Spleen (tissue), 11 donors: ENCODE results near the gene VTI1A. TPM values are rescaled to one million over a fixed set of nuclear protein-coding genes. Genes with fewer than 3 reads are reported as not detected.

Experiments used
- DNase-seq: peaks from one replicate; pipeline ENCODE4 v3.0.0-alpha.2; 2020
- H3K27ac ChIP-seq, 8 donors: fragments of 200-600 bp; sonication (generic) in 7 of 8; 1 replicate in 4 of 8; 2 replicates in 4 of 8; pipeline versions ENCODE4 v1.5.0 to v1.8.0; 2016 to 2021; ENCODE audit warnings: inconsistent platforms in 4 of 8, mild to moderate bottlenecking in 4 of 8, moderate library complexity in 1 of 8
- H3K27me3 ChIP-seq, 7 donors: fragments of 200-600 bp; sonication (generic) in 6 of 7; replicated peaks in 1 of 7; 1 replicate in 4 of 7; 2 replicates in 3 of 7; pipeline versions ENCODE4 v1.5.0 to v1.8.0; 2016 to 2021; ENCODE audit warnings: inconsistent platforms in 3 of 7, mild to moderate bottlenecking in 1 of 7
- H3K36me3 ChIP-seq, 6 donors: fragments of 200-600 bp; sonication (generic) in 5 of 6; 1 replicate in 4 of 6; 2 replicates in 2 of 6; pipeline versions ENCODE4 v1.5.0 to v1.8.0; 2016 to 2021; ENCODE audit warnings: inconsistent platforms in 2 of 6
- H3K4me1 ChIP-seq, 6 donors: fragments of 200-600 bp; sonication (generic) in 5 of 6; 1 replicate in 3 of 6; 2 replicates in 3 of 6; pipeline versions ENCODE4 v1.5.0 to v1.8.0; 2016 to 2021; ENCODE audit warnings: inconsistent platforms in 3 of 6
- H3K4me3 ChIP-seq, 8 donors: fragments of 200-600 bp; sonication (generic) in 7 of 8; 1 replicate in 4 of 8; 2 replicates in 4 of 8; pipeline versions ENCODE4 v1.5.0 to v1.8.0; 2016 to 2021; ENCODE audit warnings: inconsistent platforms in 4 of 8, mild to moderate bottlenecking in 4 of 8, moderate library complexity in 2 of 8
- H3K9me3 ChIP-seq, 8 donors: fragments of 200-600 bp; sonication (generic) in 7 of 8; 1 replicate in 4 of 8; 2 replicates in 4 of 8; pipeline versions ENCODE4 v1.5.0 to v1.8.0; 2016 to 2021; ENCODE audit warnings: inconsistent platforms in 4 of 8
- POLR2A ChIP-seq, 3 donors: fragments of 450-650 bp; IDR thresholded peaks; one replicate each; pipeline ENCODE4 v1.5.1; 2017; ENCODE audit warnings: antibody characterized with exemption in 3 of 3, mild to moderate bottlenecking in 1 of 3
- POLR2AphosphoS5 ChIP-seq, 3 donors: sonication (generic); formaldehyde crosslinking; IDR thresholded peaks; one replicate each; pipeline ENCODE4 v1.5.1; 2017; ENCODE audit warnings: antibody characterized with exemption in 3 of 3
- WGBS, 5 donors: extraction: QIAGEN DNeasy Blood & Tissue Kit in 3 of 5; methylation state at CpG; one replicate each; pipeline versions ENCODE4 v1.1.5 to v1.1.7; 2013 to 2018; 5-methylcytosine and 5-hydroxymethylcytosine counted together
- intact Hi-C: fragments of 100-400 bp; cut with DNase I; formaldehyde crosslinking; loops from one replicate; pipeline ENCODE4 v1.15.0; 2023; ENCODE audit warnings: low total_unique reads
- polyA plus RNA-seq, 3 donors: library from polyadenylated mRNA; stranded (reverse); fragments of 200-250 nt; gene quantifications; one replicate each; pipeline ENCODE4 v1.2.1, GENCODE V29; 2013
- total RNA-seq, 7 donors: library from RNA; depleted of rRNA in 3 of 7; stranded (reverse); fragments of >200 nt in 3 of 7; fragmentation: NEBNext Ultra II Directional in 4 of 7; extraction: Animal tissue kit (Norgen Biotek cat#: 25700) in 4 of 7; gene quantifications; one replicate each; pipeline versions ENCODE4 v1.1.0 to v1.2.1, GENCODE V29; 2016 to 2021
- TF ChIP-seq, protein P1 (sequence below), 11 experiments: fragments of 200-600 bp in 7 of 11; fragments of 450-650 bp in 4 of 11; sonication (generic) in 4 of 11; IDR thresholded peaks in 8 of 11; conservative IDR thresholded peaks in 3 of 11; 1 replicate in 7 of 11; 2 replicates in 4 of 11; pipeline versions ENCODE4 v1.4.0 to v1.8.0; 2016 to 2021; ENCODE audit warnings: antibody characterized with exemption in 11 of 11, inconsistent platforms in 4 of 11, mild to moderate bottlenecking in 1 of 11
- donor health status: healthy with polysubstance abuse.
- donor health status: DM: no; HTN: no; CAD: no; lungs with moderate emphysema.
- donor health status: DM: no; HTN: no; CAD: no.
- donor health status: Bipolar disorder and iron deficiency.
- donor health status: healthy.
- donor health status: DM: no; HTN: no; CAD: no.
- donor health status: DM: yes; HTN: yes; CAD: no.

Gene VTI1A
- total and polyA plus RNA-seq, 10 donors, result 7.8 to 129 (median 56.2) TPM

DNA sequence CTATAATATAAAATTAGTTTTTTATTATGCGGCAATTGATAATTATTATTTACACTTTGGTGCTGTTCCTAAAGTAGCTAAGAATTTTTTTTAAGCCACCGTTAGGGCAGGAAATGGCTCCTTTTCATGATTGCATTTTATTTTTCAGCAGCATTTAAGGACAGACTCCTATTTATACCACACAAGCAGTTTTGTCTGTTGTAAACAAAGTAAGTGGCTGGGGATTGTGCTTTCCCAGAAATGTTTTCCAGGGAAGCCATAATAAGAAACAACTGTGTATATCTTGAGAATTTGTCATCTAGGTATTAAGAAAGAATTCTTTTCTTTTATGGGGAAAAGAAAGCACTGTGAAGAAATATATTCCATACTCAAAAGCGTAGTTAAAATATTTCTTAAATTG is 232.0 kb downstream of the VTI1A start:
- H3K4me3 ChIP-seq, result no peak overlapping the region
- H3K36me3 ChIP-seq, result peaks cover 0 to 40% (median 2%) of the 10 kb centered on the region in 6 donors
- H3K27me3 ChIP-seq, result no peaks in the 10 kb centered on the region
- no peak for DNase-seq
- WGBS, 5 donors, result 77 to 83% (median 79%) methylated on average over 3 of the region's 3 CpGs
- no peaks in the 10 kb centered on the region for H3K4me1 ChIP-seq
- no peaks in the 10 kb centered on the region for H3K9me3 ChIP-seq
- intact Hi-C loops, result no loop called here
- TF ChIP-seq POLR2AphosphoS5 (IDR thresholded peaks at IDR 0.05) (no peak), POLR2A (IDR thresholded peaks at IDR 0.05) (no peak)
- TF ChIP-seq, protein P1, sequence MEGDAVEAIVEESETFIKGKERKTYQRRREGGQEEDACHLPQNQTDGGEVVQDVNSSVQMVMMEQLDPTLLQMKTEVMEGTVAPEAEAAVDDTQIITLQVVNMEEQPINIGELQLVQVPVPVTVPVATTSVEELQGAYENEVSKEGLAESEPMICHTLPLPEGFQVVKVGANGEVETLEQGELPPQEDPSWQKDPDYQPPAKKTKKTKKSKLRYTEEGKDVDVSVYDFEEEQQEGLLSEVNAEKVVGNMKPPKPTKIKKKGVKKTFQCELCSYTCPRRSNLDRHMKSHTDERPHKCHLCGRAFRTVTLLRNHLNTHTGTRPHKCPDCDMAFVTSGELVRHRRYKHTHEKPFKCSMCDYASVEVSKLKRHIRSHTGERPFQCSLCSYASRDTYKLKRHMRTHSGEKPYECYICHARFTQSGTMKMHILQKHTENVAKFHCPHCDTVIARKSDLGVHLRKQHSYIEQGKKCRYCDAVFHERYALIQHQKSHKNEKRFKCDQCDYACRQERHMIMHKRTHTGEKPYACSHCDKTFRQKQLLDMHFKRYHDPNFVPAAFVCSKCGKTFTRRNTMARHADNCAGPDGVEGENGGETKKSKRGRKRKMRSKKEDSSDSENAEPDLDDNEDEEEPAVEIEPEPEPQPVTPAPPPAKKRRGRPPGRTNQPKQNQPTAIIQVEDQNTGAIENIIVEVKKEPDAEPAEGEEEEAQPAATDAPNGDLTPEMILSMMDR (IDR thresholded peaks at IDR 0.05 in 8 of 11, conservative IDR thresholded peaks at IDR 0.05 in 3 of 11), result no peak
- H3K27ac ChIP-seq, result no peak overlapping the region

DNA sequence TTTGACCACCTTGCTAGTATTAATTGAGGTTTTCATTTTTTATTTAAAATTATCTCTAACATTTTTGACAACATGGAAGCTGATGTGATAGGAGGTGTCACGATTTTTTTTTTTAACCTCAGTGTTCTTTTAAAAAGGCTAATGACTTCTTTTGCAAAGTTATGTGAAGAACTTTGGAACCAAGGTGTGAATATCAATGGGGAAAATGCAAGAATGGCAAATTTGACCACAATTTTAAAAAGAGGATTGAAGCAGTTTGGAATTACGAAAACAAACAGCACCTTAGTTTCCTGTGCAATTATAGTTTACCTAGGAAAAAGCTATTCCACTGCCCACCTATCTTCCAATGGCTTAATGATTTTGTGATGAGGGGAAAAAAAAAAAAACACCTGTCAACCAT is 232.4 kb downstream of the VTI1A start:
- intact Hi-C loops, result no loop called here

DNA sequence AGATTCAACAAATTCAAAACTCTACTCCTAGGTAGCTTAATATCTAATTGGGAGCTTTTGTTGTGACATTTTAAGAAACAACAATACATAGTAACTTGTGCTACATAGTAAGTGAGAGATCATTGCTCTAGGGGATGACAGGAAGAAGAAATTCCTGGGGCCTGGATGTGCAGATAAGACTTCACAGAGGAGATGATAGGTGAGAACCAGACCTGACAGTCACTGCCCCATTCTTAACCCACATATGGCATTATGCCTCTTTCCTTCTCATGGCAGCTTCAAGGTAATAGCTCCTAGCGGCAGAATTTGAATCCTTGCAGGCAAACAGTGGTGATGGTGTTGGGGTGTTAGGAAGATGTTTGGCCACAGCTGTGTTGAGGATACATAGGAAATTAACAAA is 233.6 kb downstream of the VTI1A start:
- H3K27me3 ChIP-seq, result no peaks in the 10 kb centered on the region
- peaks cover 0 to 36% (median 2%) of the 10 kb centered on the region in 6 donors for H3K36me3 ChIP-seq
- H3K9me3 ChIP-seq, result no peaks in the 10 kb centered on the region
- intact Hi-C loops, result no loop called here
- TF ChIP-seq POLR2AphosphoS5 (IDR thresholded peaks at IDR 0.05) (no peak), POLR2A (IDR thresholded peaks at IDR 0.05) (no peak)
- TF ChIP-seq, protein P1 (IDR thresholded peaks at IDR 0.05 in 8 of 11, conservative IDR thresholded peaks at IDR 0.05 in 3 of 11), result no peak
- no peak overlapping the region for H3K27ac ChIP-seq
- no peak for DNase-seq
- H3K4me1 ChIP-seq, result no peaks in the 10 kb centered on the region
- 88 to 100% (median 100%) methylated on average over 1 of the region's 1 CpG for WGBS, 5 donors
- H3K4me3 ChIP-seq, result no peak overlapping the region

More for the DNA sequence above, 232.4 kb downstream of the VTI1A start:
- H3K36me3 ChIP-seq, result peaks cover 0 to 40% (median 2%) of the 10 kb centered on the region in 6 donors
- no peak overlapping the region for H3K4me3 ChIP-seq
- WGBS, 5 donors, result 92 to 96% (median 95%) methylated on average over 2 of the region's 2 CpGs
- no peak for DNase-seq
- TF ChIP-seq POLR2A (IDR thresholded peaks at IDR 0.05) (no peak), POLR2AphosphoS5 (IDR thresholded peaks at IDR 0.05) (no peak)
- TF ChIP-seq, protein P1 (IDR thresholded peaks at IDR 0.05 in 8 of 11, conservative IDR thresholded peaks at IDR 0.05 in 3 of 11), result no peak
- no peaks in the 10 kb centered on the region for H3K4me1 ChIP-seq
- no peaks in the 10 kb centered on the region for H3K9me3 ChIP-seq
- H3K27me3 ChIP-seq, result no peaks in the 10 kb centered on the region
- no peak overlapping the region for H3K27ac ChIP-seq

GRCh38 chr10:112687647-112688046 is 240.6 kb downstream of the VTI1A start:
- no peak overlapping the region for H3K4me3 ChIP-seq
- intact Hi-C loops, result no loop called here
- H3K9me3 ChIP-seq, result no peaks in the 10 kb centered on the region
- TF ChIP-seq POLR2AphosphoS5 (IDR thresholded peaks at IDR 0.05), result no peak
- TF ChIP-seq POLR2A (IDR thresholded peaks at IDR 0.05), result no peak
- TF ChIP-seq, protein P1 (IDR thresholded peaks at IDR 0.05 in 8 of 11, conservative IDR thresholded peaks at IDR 0.05 in 3 of 11), result no peak
- H3K4me1 ChIP-seq, result no peaks in the 10 kb centered on the region
- WGBS, 5 donors, result 85 to 95% (median 88%) methylated on average over 4 of the region's 4 CpGs
- H3K27ac ChIP-seq, result no peak overlapping the region
- no peaks in the 10 kb centered on the region for H3K27me3 ChIP-seq
- DNase-seq, result no peak
- peaks cover 0 to 19% (median 0%) of the 10 kb centered on the region in 6 donors for H3K36me3 ChIP-seq
